ENCODE results near the gene POLL. TPM values are rescaled to one million over a fixed set of nuclear protein-coding genes. Genes with fewer than 3 reads are reported as not detected.

Gene POLL
- total RNA-seq, 1 experiment from 2014 or later = 36.1 TPM

GRCh38 chr10:101575580-101576210 is 12.4 kb downstream of the POLL start:
- H3K4me3 ChIP-seq (ENCODE audit: low read depth in 2 of 2, low read length in 2 of 2) = no peak overlapping the region

DNA sequence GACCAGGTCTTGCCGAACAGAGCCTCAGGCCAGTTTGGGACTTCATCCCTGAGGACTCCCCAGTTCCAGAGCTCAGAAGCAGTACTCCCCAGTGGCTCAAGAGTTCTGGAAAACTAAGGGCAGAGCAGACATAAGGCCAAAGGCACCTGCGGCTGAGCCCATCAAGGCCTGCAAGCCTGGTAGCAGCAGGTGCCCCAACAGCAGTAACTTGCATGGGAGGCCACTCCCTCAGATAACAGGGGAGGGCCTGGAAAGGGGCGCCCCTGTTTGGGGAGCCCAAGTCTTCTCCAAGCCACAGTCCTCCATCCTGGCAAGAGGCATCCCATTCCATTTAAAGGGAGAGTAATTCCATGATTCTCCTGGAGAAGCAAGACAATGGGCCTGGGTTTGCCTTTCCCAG is 13.0 kb downstream of the POLL start:
- Histone ChIP-seq H3K4me1 (ENCODE audit: control insufficient read depth, insufficient read depth, low read length) (peaks cover 7% of the 10 kb centered on the region; the same call in 1 of the 2 replicates), H3K4me3 (ENCODE audit: low read depth in 2 of 2, low read length in 2 of 2) (no peak overlapping the region), H3K9me3 (ENCODE audit: control insufficient read depth, insufficient read depth, low read depth, low read length) (no peaks in the 10 kb centered on the region), H3K36me3 (ENCODE audit: control insufficient read depth, insufficient read depth, low read length) (no peaks in the 10 kb centered on the region), H3K27ac (ENCODE audit: low read length) (no peak overlapping the region), H3K27me3 (ENCODE audit: control insufficient read depth, insufficient read depth, low read length) (no peaks in the 10 kb centered on the region)
- in situ Hi-C loops (cut with HindIII; ENCODE audit: low pct_unique_long_range_greater_than_20kb, low sequenced_read_pairs) (no loop called here), intact Hi-C loops (cut with micrococcal nuclease; ENCODE audit: unreplicated experiment) (no loop called here)
- no peak for TF ChIP-seq TCF7L2 (IDR thresholded peaks at IDR 0.05; ENCODE audit: low read depth, low read length)
- TF ChIP-seq SIN3A (IDR thresholded peaks at IDR 0.05; ENCODE audit: borderline replicate concordance, insufficient read depth, low read depth, low read length) = no peak
- no peak for TF ChIP-seq REST (IDR thresholded peaks at IDR 0.05; ENCODE audit: insufficient read depth in 1 of 2, low read depth in 2 of 2, low read length in 1 of 2)
- no peak for TF ChIP-seq POLR2AphosphoS5 (IDR thresholded peaks at IDR 0.05; ENCODE audit: low read depth, low read length)
- TF ChIP-seq CTCF (IDR thresholded peaks at IDR 0.05) = no peak
- ChIA-PET CTCF (no interaction called here), POLR2A (no interaction called here)
- ATAC-seq = no peak
- DNase-seq (ENCODE audit: low read depth, low spot score) = no peak
- BruUV-seq (replicated peaks) = no TSS peak

More at GRCh38 chr10:101575580-101576210, 12.4 kb downstream of the POLL start:
- ChIA-PET POLR2A (interaction anchor here (0.6 to 1.1 kb wide), 5 partner anchors 12 to 409 kb away, joined by 3 to 4 read pairs (median 3); partner anchors contain the start of genes DPCD and POLL), CTCF (no interaction called here)
- no peak for DNase-seq (ENCODE audit: low read depth, low spot score)
- in situ Hi-C loops (cut with HindIII; ENCODE audit: low pct_unique_long_range_greater_than_20kb, low sequenced_read_pairs) (no loop called here), intact Hi-C loops (cut with micrococcal nuclease; ENCODE audit: unreplicated experiment) (no loop called here)
- ATAC-seq = no peak
- no peaks in the 10 kb centered on the region for H3K27me3 ChIP-seq (ENCODE audit: control insufficient read depth, insufficient read depth, low read length)
- H3K9me3 ChIP-seq (ENCODE audit: control insufficient read depth, insufficient read depth, low read depth, low read length) = no peaks in the 10 kb centered on the region
- no TSS peak for BruUV-seq (replicated peaks)
- H3K4me1 ChIP-seq (ENCODE audit: control insufficient read depth, insufficient read depth, low read length) = peaks cover 5% of the 10 kb centered on the region; the same call in 1 of the 2 replicates
- H3K27ac ChIP-seq (ENCODE audit: low read length) = no peak overlapping the region
- H3K36me3 ChIP-seq (ENCODE audit: control insufficient read depth, insufficient read depth, low read length) = no peaks in the 10 kb centered on the region
- TF ChIP-seq REST (IDR thresholded peaks at IDR 0.05; ENCODE audit: insufficient read depth in 1 of 2, low read depth in 2 of 2, low read length in 1 of 2) = no peak
- TF ChIP-seq SIN3A (IDR thresholded peaks at IDR 0.05; ENCODE audit: borderline replicate concordance, insufficient read depth, low read depth, low read length) = no peak
- TF ChIP-seq CTCF (IDR thresholded peaks at IDR 0.05) = no peak

Data from Panc1 (cell line).